ENCODE data around the gene LRRC41.
"Not testable (repeated sequence)": the region's sequence is repeated elsewhere in the genome, so short reads cannot be mapped to it uniquely, and the experiment has no call there.

LRRC41 gene

GRCh38 chr1:46247436-46248121 is 55.8 kb downstream of the LRRC41 start, which contains the start of gene RAD54L:
Gene RAD54L, plus strand, starts transcription at chr1:46247763. Its CDS starts 643 bp downstream, at chr1:46248406.
- H3K27ac ChIP-seq = peak within 1 kb of the TSS in 19 of 21 experiments; percentile 15 to 80 (median 67)
- H3K4me3 ChIP-seq = peak within 1 kb of the TSS; percentile 51 to 72 (median 61)

GRCh38 chr1:46246548-46247435 is 56.6 kb downstream of the LRRC41 start:
- Histone ChIP-seq H3K27ac (peak overlapping the region in 19 of 21 experiments; percentile 1 to 80 (median 67)), H3K4me3 (peak overlapping the region; percentile 51 to 61 (median 59))

- not testable (repeated sequence) for H3K4me3 ChIP-seq
- H3K27ac ChIP-seq = peak overlapping the region in 1 of 21 experiments; percentile 74
These were observed 57.3 kb downstream of the LRRC41 start for GRCh38 chr1:46246136-46246535.

- no peak overlapping the region for H3K4me3 ChIP-seq
- no peak overlapping the region for H3K27ac ChIP-seq
These were observed 58.6 kb downstream of the LRRC41 start for GRCh38 chr1:46244656-46245371.

- not testable (repeated sequence) for H3K27ac ChIP-seq, H3K4me3 ChIP-seq
These were observed 59.6 kb downstream of the LRRC41 start for GRCh38 chr1:46243831-46244230.

- no peak overlapping the region for H3K27ac ChIP-seq
- H3K4me3 ChIP-seq = no peak overlapping the region
These were observed 60.5 kb downstream of the LRRC41 start for GRCh38 chr1:46242918-46243317.

GRCh38 chr1:46241733-46242132 is 61.7 kb downstream of the LRRC41 start:
- H3K4me3 ChIP-seq, H3K27ac ChIP-seq: not testable (repeated sequence)

- H3K4me3 ChIP-seq, H3K27ac ChIP-seq: not testable (repeated sequence)
These were observed 64.6 kb downstream of the LRRC41 start for GRCh38 chr1:46238865-46239264.

- no peak overlapping the region for H3K4me3 ChIP-seq
- H3K27ac ChIP-seq = no peak overlapping the region
These were observed 66.5 kb downstream of the LRRC41 start for GRCh38 chr1:46236882-46237281.

- H3K27ac ChIP-seq, H3K4me3 ChIP-seq: not testable (repeated sequence)
These were observed 72.2 kb downstream of the LRRC41 start for GRCh38 chr1:46231231-46231630.
